H1 (cell line): ENCODE results near the gene SLC19A1.

Source experiments
- ATF2 ChIP-seq: IDR thresholded peaks from 2 replicates; pipeline ENCODE4 v1.6.1; 2012; ENCODE audit warnings: low read length, inconsistent platforms
- ATF3 ChIP-seq: IDR thresholded peaks from 2 replicates; pipeline ENCODE4 v1.6.1; 2011; ENCODE audit warnings: low read depth, mild to moderate bottlenecking, low read length; ENCODE audit not compliant: insufficient read depth
- BACH1 ChIP-seq: IDR thresholded peaks from 2 replicates; pipeline ENCODE4 v1.6.1; 2012; ENCODE audit warnings: low read length, improper control_type of control experiment
- BRCA1 ChIP-seq: IDR thresholded peaks from 2 replicates; pipeline ENCODE4 v1.6.1; 2012; ENCODE audit warnings: low read depth, low read length, improper control_type of control experiment
- CHD2 ChIP-seq: IDR thresholded peaks from 2 replicates; pipeline ENCODE4 v1.6.1; 2012; ENCODE audit warnings: low read length, improper control_type of control experiment
- CTCF ChIP-seq, 3 experiments: IDR thresholded peaks; 1 replicate in 2 of 3; 2 replicates in 1 of 3; pipeline versions ENCODE4 v1.5.1 to v1.6.1; 2011; ENCODE audit warnings: low read length in 3 of 3, mild to moderate bottlenecking in 3 of 3, inconsistent platforms in 2 of 3, low read depth in 1 of 3, moderate library complexity in 1 of 3; ENCODE audit not compliant: insufficient read depth in 1 of 3; ENCODE audit errors: control extremely low read depth in 1 of 3
- EZH2 ChIP-seq: fragments of 200-600 bp; sonication (generic); IDR thresholded peaks from 2 replicates; pipeline ENCODE4 v1.7.1; 2012; ENCODE audit warnings: low read depth, mild to moderate bottlenecking, moderate library complexity, low read length, inconsistent platforms; ENCODE audit not compliant: severe bottlenecking
- MAX ChIP-seq: IDR thresholded peaks from 2 replicates; pipeline ENCODE4 v1.6.1; 2012; ENCODE audit warnings: inconsistent platforms
- POLR2A ChIP-seq, 2 experiments: IDR thresholded peaks; 1 replicate in 1 of 2; 2 replicates in 1 of 2; pipeline ENCODE4 v1.6.1; 2011; ENCODE audit warnings: low read depth in 2 of 2, low read length in 2 of 2, mild to moderate bottlenecking in 2 of 2; ENCODE audit errors: control extremely low read depth in 1 of 2
- POLR2AphosphoS5 ChIP-seq: IDR thresholded peaks from 2 replicates; pipeline ENCODE4 v1.6.1; 2011; ENCODE audit warnings: low read depth, low read length
- SIN3A ChIP-seq, 2 experiments: IDR thresholded peaks in 1 of 2; conservative IDR thresholded peaks in 1 of 2; 2 replicates each; pipeline ENCODE4 v1.6.1; 2011 to 2012; ENCODE audit warnings: low read length in 2 of 2, improper control_type of control experiment in 1 of 2, low read depth in 1 of 2, mild to moderate bottlenecking in 1 of 2
- TBP ChIP-seq: IDR thresholded peaks from 2 replicates; pipeline ENCODE4 v1.6.1; 2011; ENCODE audit warnings: low read depth, low read length, improper control_type of control experiment
- TCF12 ChIP-seq: IDR thresholded peaks from 2 replicates; pipeline ENCODE4 v1.6.1; 2011; ENCODE audit warnings: low read depth, mild to moderate bottlenecking, low read length

- TF ChIP-seq TCF12 (no peak), ATF2 (no peak), CTCF (IDR thresholded peaks at IDR 0.05; ENCODE audit: control extremely low read depth in 1 of 3, insufficient read depth in 1 of 3, low read depth in 1 of 3, low read length in 3 of 3) (no peak), MAX (no peak), POLR2A (IDR thresholded peaks at IDR 0.05; ENCODE audit: control extremely low read depth in 1 of 2, low read depth in 2 of 2, low read length in 2 of 2) (no peak), CHD2 (no peak), BRCA1 (no peak), TBP (no peak), ATF3 (no peak), BACH1 (no peak), EZH2 (no peak), POLR2AphosphoS5 (no peak), SIN3A (conservative IDR thresholded peaks at IDR 0.05 in 1 of 2, IDR thresholded peaks at IDR 0.05 in 1 of 2; ENCODE audit: low read depth in 1 of 2, low read length in 2 of 2) (no peak)
These were observed 19.3 kb downstream of the SLC19A1 start for GRCh38 chr21:45522986-45523385.
